Common myeloid progenitor, CD34-positive (primary cell): ENCODE data around the gene KRT78.

Source experiments
- CTCF ChIA-PET: fragments of 350-600 bp; sonication (Branson Sonifier 250); formaldehyde crosslinking; loops from one replicate; lab custom pipeline; 2021; ENCODE audit warnings: antibody characterized with exemption; lab: Charles Lee
- POLR2A ChIA-PET: fragments of 350-600 bp; sonication (Branson Sonifier 250); formaldehyde crosslinking; loops from one replicate; lab custom pipeline; 2021; ENCODE audit warnings: antibody characterized with exemption; lab: Charles Lee
- DNase-seq, 3 donors: peaks; one replicate each; pipeline versions ENCODE4 v3.0.0 to v3.0.0-alpha.2; 2013
- H3K27ac ChIP-seq, 2 experiments: 1 replicate in 1 of 2; 2 replicates in 1 of 2; pipeline ENCODE4 v1.7.0; 2013; ENCODE audit warnings: inconsistent platforms in 2 of 2, low read length in 2 of 2, mild to moderate bottlenecking in 2 of 2, low read depth in 1 of 2, moderate library complexity in 1 of 2; ENCODE audit not compliant: severe bottlenecking in 2 of 2, insufficient read depth in 1 of 2, poor library complexity in 1 of 2
- H3K27me3 ChIP-seq, 5 experiments: replicated peaks in 2 of 5; 1 replicate in 3 of 5; 2 replicates in 2 of 5; pipeline versions ENCODE4 v1.6.1 to v1.7.0; 2013; ENCODE audit warnings: low read length in 4 of 5, mild to moderate bottlenecking in 2 of 5, moderate library complexity in 2 of 5, inconsistent platforms in 1 of 5; ENCODE audit not compliant: insufficient read depth in 5 of 5, control insufficient read depth in 4 of 5
- H3K36me3 ChIP-seq, 4 experiments: 1 replicate in 2 of 4; 2 replicates in 2 of 4; pipeline versions ENCODE4 v1.6.1 to v1.7.0; 2013; ENCODE audit warnings: low read length in 3 of 4, control low read depth in 1 of 4, mild to moderate bottlenecking in 1 of 4; ENCODE audit not compliant: control insufficient read depth in 4 of 4, insufficient read depth in 4 of 4
- H3K4me1 ChIP-seq, 4 experiments: 1 replicate in 3 of 4; 2 replicates in 1 of 4; pipeline versions ENCODE4 v1.6.1 to v1.7.1; 2013; ENCODE audit warnings: low read length in 3 of 4, mild to moderate bottlenecking in 3 of 4, control low read depth in 1 of 4, inconsistent platforms in 1 of 4, moderate library complexity in 1 of 4; ENCODE audit not compliant: control insufficient read depth in 4 of 4, insufficient read depth in 4 of 4; ENCODE audit errors: control extremely low read depth in 1 of 4
- H3K4me3 ChIP-seq, 7 experiments: 1 replicate in 4 of 7; 2 replicates in 3 of 7; pipeline versions ENCODE4 v1.5.1 to v1.7.0; 2013; ENCODE audit warnings: mild to moderate bottlenecking in 7 of 7, low read length in 6 of 7, moderate library complexity in 6 of 7, inconsistent platforms in 2 of 7, low read depth in 2 of 7, control low read depth in 1 of 7; ENCODE audit not compliant: insufficient read depth in 4 of 7, control insufficient read depth in 1 of 7; ENCODE audit errors: extremely low read depth in 1 of 7
- H3K9me3 ChIP-seq, 5 experiments: 1 replicate in 4 of 5; 2 replicates in 1 of 5; pipeline versions ENCODE4 v1.6.1 to v1.7.1; 2013; ENCODE audit warnings: low read length in 4 of 5, mild to moderate bottlenecking in 2 of 5, inconsistent platforms in 1 of 5, low read depth in 1 of 5, moderate library complexity in 1 of 5; ENCODE audit not compliant: control insufficient read depth in 4 of 5, insufficient read depth in 2 of 5; ENCODE audit errors: control extremely low read depth in 1 of 5
- WGBS: methylation state at CpG from one replicate; pipeline ENCODE4 v1.1.5; 2013; ENCODE audit not compliant: insufficient coverage; 5-methylcytosine and 5-hydroxymethylcytosine counted together

Gene KRT78

DNA sequence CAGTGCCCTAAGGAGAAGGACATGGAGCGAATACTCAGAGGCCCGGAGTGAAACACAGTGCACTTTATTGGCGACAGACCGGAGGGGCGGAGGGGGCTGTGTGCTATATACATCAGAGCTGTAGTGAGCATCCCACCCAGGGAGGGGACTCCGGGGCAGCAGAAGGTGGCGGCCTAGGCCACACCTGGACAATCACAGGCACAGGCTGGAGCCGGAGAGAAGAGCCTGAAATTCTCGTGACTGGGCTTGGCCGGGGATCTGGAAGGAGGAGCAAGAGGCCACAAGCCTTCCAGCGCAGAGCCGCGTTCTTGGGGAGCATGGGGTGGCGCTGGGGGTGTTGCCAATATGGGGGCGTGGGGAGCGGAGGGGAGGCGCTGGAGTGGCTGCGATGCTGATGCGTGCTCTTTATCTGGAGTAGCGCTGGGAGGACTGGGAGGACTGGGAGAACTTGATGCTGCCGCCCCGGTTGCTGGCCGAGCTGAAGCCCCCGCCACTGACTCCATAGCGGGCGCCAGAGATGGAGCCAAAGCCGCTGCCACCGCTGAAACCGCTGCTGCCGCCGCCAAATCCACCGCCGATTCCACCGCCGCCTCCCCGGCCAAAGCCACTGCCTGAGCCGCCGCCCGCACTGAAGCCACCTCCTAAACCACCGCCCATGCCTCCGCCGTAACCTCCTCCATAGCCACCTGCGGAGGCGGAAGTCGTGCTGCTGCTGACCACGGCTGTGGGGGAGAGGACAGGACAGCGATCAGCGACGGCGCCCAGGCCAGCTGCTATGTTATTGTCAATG is 59.0 kb downstream of the KRT78 start:
- no peaks in the 10 kb centered on the region for H3K9me3 ChIP-seq
- CTCF ChIA-PET: interaction anchor here (1.2 to 2.0 kb wide), 2 partner anchors 17 to 82 kb away, joined by 3 to 5 read pairs; no protein-coding TSS in a partner anchor
- DNase-seq: peak in 2 of 3 donors; percentile 14 to 30
- POLR2A ChIA-PET: no interaction called here
- H3K27ac ChIP-seq: no peak overlapping the region
- peaks cover 2 to 44% (median 22%) of the 10 kb centered on the region in 5 experiments for H3K27me3 ChIP-seq
- no peak overlapping the region for H3K4me3 ChIP-seq
- WGBS: 27% methylated on average over 41 of the region's 50 CpGs
- no peaks in the 10 kb centered on the region for H3K36me3 ChIP-seq
- peaks cover 0 to 18% (median 2%) of the 10 kb centered on the region in 4 experiments for H3K4me1 ChIP-seq

DNA sequence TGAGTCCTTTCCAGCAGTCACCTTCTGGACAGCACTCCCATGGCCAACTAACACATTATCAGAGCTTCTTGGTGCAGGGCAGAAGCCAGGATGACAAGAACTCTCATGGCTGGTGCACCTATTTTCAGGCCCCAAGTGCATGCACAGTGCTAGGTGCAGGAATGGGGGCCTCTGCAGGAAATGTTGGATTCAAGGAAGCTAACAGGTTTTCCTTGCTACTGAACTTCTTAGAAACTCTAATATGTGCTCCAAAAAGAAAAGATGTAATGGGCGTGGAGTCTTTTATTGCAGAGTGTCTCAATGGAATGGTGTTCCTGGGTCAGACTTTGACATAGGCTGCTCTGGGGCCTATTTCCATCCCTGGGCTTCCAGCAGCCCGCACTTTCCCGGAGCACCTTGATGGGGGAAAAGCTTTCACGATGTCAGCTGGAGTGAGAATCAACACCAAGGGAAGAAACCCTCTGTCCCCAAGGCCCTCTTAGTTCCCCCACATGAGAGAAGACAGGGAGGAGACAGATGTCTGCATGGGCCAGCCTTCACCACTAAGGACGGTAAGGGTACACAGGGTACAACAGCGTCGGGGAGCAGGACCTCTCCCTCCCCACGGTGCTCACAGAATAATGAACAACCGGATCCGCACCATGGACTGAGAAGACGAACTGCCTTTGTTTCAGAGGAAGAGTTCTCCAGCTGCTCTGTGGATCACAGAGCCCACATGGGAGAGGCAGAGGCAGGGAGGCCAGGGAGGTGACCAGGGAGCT is 59.7 kb downstream of the KRT78 start:
- Histone ChIP-seq H3K36me3 (no peaks in the 10 kb centered on the region), H3K9me3 (no peaks in the 10 kb centered on the region), H3K27me3 (peaks cover 2 to 44% (median 24%) of the 10 kb centered on the region in 5 experiments), H3K4me3 (no peak overlapping the region), H3K4me1 (peaks cover 0 to 18% (median 2%) of the 10 kb centered on the region in 4 experiments), H3K27ac (no peak overlapping the region)
- no peak for DNase-seq
- 100% methylated on average over 8 of the region's 11 CpGs for WGBS
- POLR2A ChIA-PET: no interaction called here
- CTCF ChIA-PET: interaction anchor here (1.2 to 2.0 kb wide), 2 partner anchors 16 to 81 kb away, joined by 3 to 5 read pairs; no protein-coding TSS in a partner anchor

DNA sequence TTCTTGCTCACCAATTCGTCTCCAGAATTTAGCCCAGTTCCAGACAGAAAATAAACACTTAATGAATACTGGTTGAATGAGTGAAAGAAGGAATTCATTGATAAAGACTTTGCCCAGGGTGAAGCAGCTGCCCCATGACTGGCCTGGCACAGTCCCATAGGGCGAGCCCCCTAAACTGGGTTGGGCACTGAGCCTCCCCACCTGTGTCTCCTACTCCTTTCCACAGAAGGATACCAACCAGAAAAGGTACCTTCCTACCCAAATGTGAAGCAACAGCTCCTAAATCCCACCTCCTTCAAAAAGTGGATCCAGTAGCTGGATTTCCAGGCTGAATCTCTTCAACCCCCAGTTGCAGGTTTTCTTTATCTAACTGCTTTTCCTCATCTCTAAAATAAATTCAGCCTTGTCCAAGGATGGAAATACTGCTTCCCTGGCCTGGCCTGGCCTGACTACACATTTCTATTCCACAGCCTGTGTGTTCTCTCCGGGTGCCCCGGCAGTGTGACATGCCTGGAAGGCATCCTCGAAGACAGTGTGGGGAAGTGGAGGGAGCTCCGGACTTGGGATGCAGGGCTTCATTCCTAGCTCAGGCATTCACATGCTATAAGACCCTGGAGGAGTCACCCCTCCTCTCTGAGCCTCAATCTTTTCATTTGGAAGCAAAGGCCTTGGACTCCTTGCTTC is 60.5 kb downstream of the KRT78 start:
- Histone ChIP-seq H3K27ac (no peak overlapping the region), H3K27me3 (peaks cover 2 to 44% (median 24%) of the 10 kb centered on the region in 5 experiments), H3K4me1 (peaks cover 0 to 18% (median 2%) of the 10 kb centered on the region in 4 experiments), H3K36me3 (no peaks in the 10 kb centered on the region), H3K9me3 (no peaks in the 10 kb centered on the region), H3K4me3 (no peak overlapping the region)
- ChIA-PET CTCF (interaction anchor here (1.2 kb wide), 1 partner anchor 80 kb away, joined by 3 read pairs; no protein-coding TSS in a partner anchor), POLR2A (no interaction called here)
- WGBS: 92% methylated on average over 3 of the region's 6 CpGs
- no peak for DNase-seq
